Measurements from ENCODE around the gene EME1. TPM values are rescaled to one million over a fixed set of nuclear protein-coding genes. Genes with fewer than 3 reads are reported as not detected.

The EME1 gene
- total and polyA plus RNA-seq, 2 of the 13 experiments (the other 11 are each of a cell fraction or from before 2014, with no cell fraction given) = 20.7 to 24.6 TPM

GRCh38 chr17:50428831-50429424 is 55.9 kb downstream of the EME1 start (continued):
- TF ChIP-seq ZNF740 (CRISPR knock-in tag; IDR thresholded peaks at IDR 0.05) (no peak), RAD21 (CRISPR knock-in tag; IDR thresholded peaks at IDR 0.05) (no peak; the same call in 1 of the 2 replicates), RXRA (CRISPR knock-in tag; IDR thresholded peaks at IDR 0.05) (peak; percentile 94), RFX3 (CRISPR knock-in tag; IDR thresholded peaks at IDR 0.05) (peak; percentile 21; the same call in 1 of the 2 replicates), ZNF33B (CRISPR knock-in tag; IDR thresholded peaks at IDR 0.05) (peak; percentile 57; the same call in 1 of the 2 replicates), FOXJ3 (CRISPR knock-in tag; IDR thresholded peaks at IDR 0.05; ENCODE audit: borderline replicate concordance) (peak; percentile 90), MNT (IDR thresholded peaks at IDR 0.05) (no peak), PLRG1 (conservative IDR thresholded peaks at IDR 0.05) (no peak), DNMT3B (CRISPR knock-in tag; conservative IDR thresholded peaks at IDR 0.05) (peak; percentile 83), CCDC6 (CRISPR knock-in tag; IDR thresholded peaks at IDR 0.05) (peak; percentile 73; the same call in 1 of the 2 replicates), ZNF574 (CRISPR knock-in tag; IDR thresholded peaks at IDR 0.05) (peak; percentile 98)
- TF ChIP-seq, protein P1, sequence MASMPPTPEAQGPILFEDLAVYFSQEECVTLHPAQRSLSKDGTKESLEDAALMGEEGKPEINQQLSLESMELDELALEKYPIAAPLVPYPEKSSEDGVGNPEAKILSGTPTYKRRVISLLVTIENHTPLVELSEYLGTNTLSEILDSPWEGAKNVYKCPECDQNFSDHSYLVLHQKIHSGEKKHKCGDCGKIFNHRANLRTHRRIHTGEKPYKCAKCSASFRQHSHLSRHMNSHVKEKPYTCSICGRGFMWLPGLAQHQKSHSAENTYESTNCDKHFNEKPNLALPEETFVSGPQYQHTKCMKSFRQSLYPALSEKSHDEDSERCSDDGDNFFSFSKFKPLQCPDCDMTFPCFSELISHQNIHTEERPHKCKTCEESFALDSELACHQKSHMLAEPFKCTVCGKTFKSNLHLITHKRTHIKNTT (CRISPR knock-in tag; IDR thresholded peaks at IDR 0.05) = no peak
- TF ChIP-seq, protein P2, sequence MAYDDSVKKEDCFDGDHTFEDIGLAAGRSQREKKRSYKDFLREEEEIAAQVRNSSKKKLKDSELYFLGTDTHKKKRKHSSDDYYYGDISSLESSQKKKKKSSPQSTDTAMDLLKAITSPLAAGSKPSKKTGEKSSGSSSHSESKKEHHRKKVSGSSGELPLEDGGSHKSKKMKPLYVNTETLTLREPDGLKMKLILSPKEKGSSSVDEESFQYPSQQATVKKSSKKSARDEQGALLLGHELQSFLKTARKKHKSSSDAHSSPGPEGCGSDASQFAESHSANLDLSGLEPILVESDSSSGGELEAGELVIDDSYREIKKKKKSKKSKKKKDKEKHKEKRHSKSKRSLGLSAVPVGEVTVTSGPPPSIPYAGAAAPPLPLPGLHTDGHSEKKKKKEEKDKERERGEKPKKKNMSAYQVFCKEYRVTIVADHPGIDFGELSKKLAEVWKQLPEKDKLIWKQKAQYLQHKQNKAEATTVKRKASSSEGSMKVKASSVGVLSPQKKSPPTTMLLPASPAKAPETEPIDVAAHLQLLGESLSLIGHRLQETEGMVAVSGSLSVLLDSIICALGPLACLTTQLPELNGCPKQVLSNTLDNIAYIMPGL (CRISPR knock-in tag; IDR thresholded peaks at IDR 0.05; ENCODE audit: borderline replicate concordance in 1 of 2, low read depth in 1 of 2) = peak in 1 of 2 experiments; percentile 88; a peak in 3 of 4 replicates
- TF ChIP-seq, protein P3, sequence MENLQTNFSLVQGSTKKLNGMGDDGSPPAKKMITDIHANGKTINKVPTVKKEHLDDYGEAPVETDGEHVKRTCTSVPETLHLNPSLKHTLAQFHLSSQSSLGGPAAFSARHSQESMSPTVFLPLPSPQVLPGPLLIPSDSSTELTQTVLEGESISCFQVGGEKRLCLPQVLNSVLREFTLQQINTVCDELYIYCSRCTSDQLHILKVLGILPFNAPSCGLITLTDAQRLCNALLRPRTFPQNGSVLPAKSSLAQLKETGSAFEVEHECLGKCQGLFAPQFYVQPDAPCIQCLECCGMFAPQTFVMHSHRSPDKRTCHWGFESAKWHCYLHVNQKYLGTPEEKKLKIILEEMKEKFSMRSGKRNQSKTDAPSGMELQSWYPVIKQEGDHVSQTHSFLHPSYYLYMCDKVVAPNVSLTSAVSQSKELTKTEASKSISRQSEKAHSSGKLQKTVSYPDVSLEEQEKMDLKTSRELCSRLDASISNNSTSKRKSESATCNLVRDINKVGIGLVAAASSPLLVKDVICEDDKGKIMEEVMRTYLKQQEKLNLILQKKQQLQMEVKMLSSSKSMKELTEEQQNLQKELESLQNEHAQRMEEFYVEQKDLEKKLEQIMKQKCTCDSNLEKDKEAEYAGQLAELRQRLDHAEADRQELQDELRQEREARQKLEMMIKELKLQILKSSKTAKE (CRISPR knock-in tag; IDR thresholded peaks at IDR 0.05; ENCODE audit: borderline replicate concordance) = peak; percentile 63
- TF ChIP-seq, protein P4, sequence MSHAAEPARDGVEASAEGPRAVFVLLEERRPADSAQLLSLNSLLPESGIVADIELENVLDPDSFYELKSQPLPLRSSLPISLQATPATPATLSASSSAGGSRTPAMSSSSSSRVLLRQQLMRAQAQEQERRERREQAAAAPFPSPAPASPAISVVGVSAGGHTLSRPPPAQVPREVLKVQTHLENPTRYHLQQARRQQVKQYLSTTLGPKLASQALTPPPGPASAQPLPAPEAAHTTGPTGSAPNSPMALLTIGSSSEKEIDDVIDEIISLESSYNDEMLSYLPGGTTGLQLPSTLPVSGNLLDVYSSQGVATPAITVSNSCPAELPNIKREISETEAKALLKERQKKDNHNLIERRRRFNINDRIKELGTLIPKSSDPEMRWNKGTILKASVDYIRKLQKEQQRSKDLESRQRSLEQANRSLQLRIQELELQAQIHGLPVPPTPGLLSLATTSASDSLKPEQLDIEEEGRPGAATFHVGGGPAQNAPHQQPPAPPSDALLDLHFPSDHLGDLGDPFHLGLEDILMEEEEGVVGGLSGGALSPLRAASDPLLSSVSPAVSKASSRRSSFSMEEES (CRISPR knock-in tag; IDR thresholded peaks at IDR 0.05) = peak; percentile 82
